ENCODE measurements around the gene FANCM. TPM values are rescaled to one million over a fixed set of nuclear protein-coding genes. Genes with fewer than 3 reads are reported as not detected.
A peak's percentile ranks its signal among the peaks of the same experiment; 100 is the strongest.

FANCM gene
- total RNA-seq, 1 experiment from 2014 or later: 11.9 TPM

DNA sequence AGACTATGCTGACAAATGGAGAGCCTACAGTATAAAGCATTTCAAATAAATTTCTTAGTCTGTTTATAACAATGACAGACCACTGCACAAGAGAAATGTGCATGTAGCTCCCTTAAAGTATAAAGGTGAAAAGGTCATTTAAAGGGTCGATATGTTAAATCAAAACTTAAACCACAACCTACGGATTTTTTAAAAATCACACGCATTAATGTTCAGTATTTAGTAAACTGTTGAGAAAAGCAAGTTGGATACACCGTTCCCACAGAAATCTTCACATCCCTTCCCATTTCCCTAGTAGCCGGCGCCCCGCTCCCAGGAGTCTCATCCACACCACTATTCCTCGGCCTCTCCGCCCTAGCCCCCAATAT is 2.1 kb upstream of the FANCM start:
- no peak for DNase-seq
- peak overlapping the region; percentile 98 for H3K9ac ChIP-seq (ENCODE audit: extremely low read depth, insufficient read length, low read length)
- no peak overlapping the region for H3K4ac ChIP-seq (ENCODE audit: low read depth, low read length)
- no peak overlapping the region for H3T11ph ChIP-seq (ENCODE audit: low read length)
- peaks cover 2% of the 10 kb centered on the region for H3K23me2 ChIP-seq (ENCODE audit: insufficient read length, low read depth, low read length, poor library complexity, severe bottlenecking)
- no peaks in the 10 kb centered on the region for H3K79me1 ChIP-seq (ENCODE audit: insufficient read depth, low read depth, low read length, poor library complexity, severe bottlenecking)
- H2AFZ ChIP-seq (ENCODE audit: low read length): no peak overlapping the region
- no peak overlapping the region for H3K27ac ChIP-seq (ENCODE audit: insufficient read length, low read depth, low read length)
- H3K36me3 Mint-ChIP-seq (ENCODE audit: insufficient read depth in 1 of 3, low read depth in 3 of 3): peaks cover 3 to 12% (median 9%) of the 10 kb centered on the region in 3 experiments; a peak in 4 of 7 replicates
- H3K27me3 ChIP-seq (ENCODE audit: insufficient read depth, low read length): no peaks in the 10 kb centered on the region
- H3K14ac ChIP-seq (ENCODE audit: insufficient read depth, low read length): peak overlapping the region; percentile 82; the same call in 1 of the 2 replicates
- no peaks in the 10 kb centered on the region for H4K20me1 ChIP-seq (ENCODE audit: control insufficient read depth, insufficient read depth, insufficient read length)
- peaks cover 17 to 25% of the 10 kb centered on the region in 2 experiments for H3K4me1 Mint-ChIP-seq
- no peak overlapping the region for H3K23ac ChIP-seq (ENCODE audit: insufficient read length, low read depth, low read length)
- no peak overlapping the region for H4K8ac ChIP-seq (replicated peaks; ENCODE audit: insufficient read length, low read depth, low read length)
- H3K56ac ChIP-seq (ENCODE audit: insufficient read length, low read depth, low read length): no peak overlapping the region
- H3K79me2 ChIP-seq (ENCODE audit: insufficient read depth, low read length): peaks cover 9% of the 10 kb centered on the region; the same call in 1 of the 2 replicates
- peak overlapping the region; percentile 99 to 100 for H3K4me3 Mint-ChIP-seq
- H4K5ac ChIP-seq (ENCODE audit: insufficient read length, low read depth, low read length): no peak overlapping the region
- TF ChIP-seq, protein P1, sequence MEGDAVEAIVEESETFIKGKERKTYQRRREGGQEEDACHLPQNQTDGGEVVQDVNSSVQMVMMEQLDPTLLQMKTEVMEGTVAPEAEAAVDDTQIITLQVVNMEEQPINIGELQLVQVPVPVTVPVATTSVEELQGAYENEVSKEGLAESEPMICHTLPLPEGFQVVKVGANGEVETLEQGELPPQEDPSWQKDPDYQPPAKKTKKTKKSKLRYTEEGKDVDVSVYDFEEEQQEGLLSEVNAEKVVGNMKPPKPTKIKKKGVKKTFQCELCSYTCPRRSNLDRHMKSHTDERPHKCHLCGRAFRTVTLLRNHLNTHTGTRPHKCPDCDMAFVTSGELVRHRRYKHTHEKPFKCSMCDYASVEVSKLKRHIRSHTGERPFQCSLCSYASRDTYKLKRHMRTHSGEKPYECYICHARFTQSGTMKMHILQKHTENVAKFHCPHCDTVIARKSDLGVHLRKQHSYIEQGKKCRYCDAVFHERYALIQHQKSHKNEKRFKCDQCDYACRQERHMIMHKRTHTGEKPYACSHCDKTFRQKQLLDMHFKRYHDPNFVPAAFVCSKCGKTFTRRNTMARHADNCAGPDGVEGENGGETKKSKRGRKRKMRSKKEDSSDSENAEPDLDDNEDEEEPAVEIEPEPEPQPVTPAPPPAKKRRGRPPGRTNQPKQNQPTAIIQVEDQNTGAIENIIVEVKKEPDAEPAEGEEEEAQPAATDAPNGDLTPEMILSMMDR (conservative IDR thresholded peaks at IDR 0.05): no peak
- WGBS (ENCODE audit: extremely low coverage, insufficient read length, low lambda C conversion rate): no CpG with 5 or more reads among the region's 9 CpGs
- H3K27me3 Mint-ChIP-seq (ENCODE audit: low read depth): no peaks in the 10 kb centered on the region
- no peaks in the 10 kb centered on the region for H3K9me3 ChIP-seq (ENCODE audit: control insufficient read depth, low read depth, low read length)
- H2BK20ac ChIP-seq (ENCODE audit: low read depth, low read length, poor library complexity, severe bottlenecking): no peak overlapping the region
- no peak overlapping the region for H4K91ac ChIP-seq (ENCODE audit: insufficient read length, low read depth, low read length)
- no peak overlapping the region for H2BK15ac ChIP-seq (ENCODE audit: low read depth, low read length)
- H3K27ac Mint-ChIP-seq: peak overlapping the region; percentile 98 to 100 (median 99)
- no peak overlapping the region for H2BK120ac ChIP-seq (ENCODE audit: low read depth, low read length, poor library complexity, severe bottlenecking)
- no peaks in the 10 kb centered on the region for H3K9me3 Mint-ChIP-seq
- no peak overlapping the region for H2BK12ac ChIP-seq (ENCODE audit: insufficient read length, low read depth, low read length)
- peak overlapping the region; percentile 91 for H3K4me2 ChIP-seq (ENCODE audit: insufficient read depth, insufficient read length, low read length)
- H3K18ac ChIP-seq (ENCODE audit: insufficient read length, low read depth, low read length): peak overlapping the region; percentile 53
- no peaks in the 10 kb centered on the region for H3K4me1 ChIP-seq (ENCODE audit: insufficient read depth, low read length)
- no peak overlapping the region for H2AK5ac ChIP-seq (ENCODE audit: insufficient read length, low read length)
- H2BK5ac ChIP-seq (ENCODE audit: insufficient read length, low read length): no peak overlapping the region

Measured in H9 (cell line).